KG1 (cell line): ENCODE measurements around the gene SYT15.
"Not testable (repeated sequence)": the region's sequence is repeated elsewhere in the genome, so short reads cannot be mapped to it uniquely, and the experiment has no call there.

Source experiments
- DNase-seq: peaks from one replicate; lab custom pipeline; 2025; lab: John Stamatoyannopoulos, UW

The SYT15 gene

DNA sequence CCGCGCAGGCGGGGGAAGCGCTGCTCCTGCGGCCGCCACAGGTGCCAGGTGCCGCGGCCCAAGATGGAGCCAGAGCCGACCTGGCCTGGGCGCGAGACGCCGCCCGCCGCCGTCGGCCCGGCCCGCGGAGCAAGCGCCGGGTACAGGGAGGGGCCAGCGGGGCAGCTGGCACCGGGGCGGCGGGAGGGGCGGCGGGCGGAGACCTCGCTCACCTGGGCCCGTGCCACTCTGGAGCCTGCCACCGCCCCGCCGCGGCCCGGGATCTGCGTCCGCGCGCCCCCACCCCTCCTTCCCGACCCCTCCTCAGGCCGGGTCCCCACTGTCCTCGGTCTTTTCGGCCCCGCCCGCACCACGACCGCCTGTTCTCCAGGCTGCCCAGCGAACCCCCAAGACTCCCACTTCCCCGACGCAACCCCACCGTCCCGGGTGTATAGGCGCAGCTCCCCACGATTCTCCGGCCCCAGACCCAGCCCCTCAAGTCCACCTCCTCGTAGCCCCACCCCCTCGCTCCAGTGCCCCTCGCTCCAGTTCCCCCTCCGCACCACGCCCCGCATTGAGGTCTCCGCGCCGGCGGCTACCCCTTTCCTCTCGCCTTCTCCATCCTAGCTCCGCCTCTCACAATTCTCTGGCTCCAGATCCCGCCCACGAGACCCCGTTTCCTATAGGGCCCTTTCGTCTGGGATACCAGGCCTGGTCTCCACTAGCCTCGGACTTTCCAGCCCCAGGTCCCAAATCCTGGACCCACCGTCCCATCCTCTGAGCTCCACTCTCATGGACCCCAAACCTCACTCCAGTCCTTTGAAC is 22.2 kb upstream of the SYT15 start, which contains the start of gene GPRIN2:
Gene GPRIN2 (minus strand): TSS at position 144 of the 804 bp plus-strand sequence. CDS start 5,922 bp downstream, outside the sequence.
- DNase-seq = no peak

DNA sequence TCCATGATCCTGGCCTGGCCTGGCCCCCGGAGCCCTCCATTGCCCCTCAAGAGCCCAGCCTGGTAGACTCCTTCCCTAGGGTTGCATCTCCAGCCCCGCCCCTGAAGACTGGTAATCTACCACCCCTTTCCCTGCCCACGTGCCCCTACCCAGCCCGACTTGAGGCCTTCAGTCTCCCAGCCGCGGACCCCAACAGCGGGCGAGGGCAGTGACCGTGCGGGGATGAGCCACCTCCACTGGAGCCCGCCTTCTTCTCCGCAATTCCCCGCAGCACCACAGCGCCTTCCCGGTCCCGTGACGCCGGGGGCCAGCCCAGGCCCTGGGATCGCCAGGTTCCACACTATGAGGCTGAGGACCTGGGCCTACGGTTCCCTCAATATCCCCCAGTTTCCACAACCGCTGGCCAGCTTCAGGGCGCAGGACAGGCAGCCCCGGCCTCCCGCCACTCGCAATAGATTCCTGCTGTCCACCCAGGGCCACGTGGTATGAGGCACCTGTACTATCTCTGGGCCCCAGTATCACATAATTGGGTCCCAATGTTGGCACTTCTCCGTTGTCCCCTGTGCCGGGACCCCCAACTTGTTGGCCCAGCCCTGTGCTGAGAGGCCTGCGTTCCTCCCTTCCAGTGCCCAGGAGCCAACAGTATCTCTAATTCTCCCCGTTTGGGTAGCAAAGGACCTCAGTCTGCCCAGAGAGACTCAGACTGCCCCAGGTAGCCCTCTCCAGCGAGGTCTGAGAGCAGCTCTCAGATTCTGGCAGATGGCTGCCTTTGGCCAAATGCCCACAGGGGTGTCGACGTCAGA is 21.4 kb upstream of the SYT15 start:
- no peak for DNase-seq

DNA sequence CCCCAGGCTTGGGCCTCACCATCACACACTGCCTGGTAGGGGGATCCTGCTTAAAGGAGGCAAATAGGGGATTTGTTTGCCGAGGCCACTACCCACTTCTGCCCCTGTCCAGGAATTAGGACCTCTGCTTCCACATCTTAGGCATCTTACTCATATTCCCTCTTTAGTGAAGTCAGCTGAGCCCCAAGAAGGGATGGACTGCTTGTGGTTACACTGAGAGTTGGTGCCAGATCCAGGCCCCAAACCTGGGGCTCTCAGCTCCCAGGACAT is 20.9 kb upstream of the SYT15 start:
- no peak for DNase-seq

DNA sequence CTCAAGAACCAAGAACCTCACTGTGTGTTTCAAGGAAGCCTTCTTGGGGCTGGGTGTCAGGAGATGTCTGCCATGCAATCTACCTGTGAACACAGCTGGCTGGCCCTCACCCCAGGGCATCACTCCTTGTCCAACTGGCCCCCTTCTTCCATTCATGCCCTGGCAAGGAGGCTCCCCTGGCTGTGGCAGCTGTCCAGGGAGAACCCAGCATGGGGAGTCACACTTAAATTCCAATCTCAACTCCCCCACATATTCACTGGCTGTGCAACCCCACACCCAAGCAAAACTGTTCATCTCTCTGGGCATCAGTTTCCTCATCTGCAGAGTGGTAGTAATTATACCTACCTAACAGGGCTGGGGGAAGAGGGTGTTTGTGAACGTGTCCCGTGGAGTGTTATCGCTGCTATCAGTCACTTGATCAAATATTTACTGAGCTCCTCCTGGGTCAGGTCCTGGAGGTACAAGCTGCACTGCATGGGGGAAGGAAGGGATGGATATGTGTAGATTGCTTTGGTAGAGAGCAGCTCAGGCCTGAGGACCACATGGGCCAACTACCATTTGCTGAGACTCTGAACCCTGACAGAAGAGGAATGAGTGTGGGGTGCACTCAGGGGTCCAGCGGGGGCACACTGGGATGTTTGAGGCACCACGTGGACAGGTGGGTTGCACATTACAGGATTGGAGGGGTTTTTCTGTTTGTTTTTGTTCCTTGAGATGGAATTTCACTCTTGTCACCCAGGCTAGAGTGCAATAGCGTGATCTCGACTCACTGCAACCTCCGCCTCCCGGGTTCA is 20.3 kb upstream of the SYT15 start:
- no peak for DNase-seq

DNA sequence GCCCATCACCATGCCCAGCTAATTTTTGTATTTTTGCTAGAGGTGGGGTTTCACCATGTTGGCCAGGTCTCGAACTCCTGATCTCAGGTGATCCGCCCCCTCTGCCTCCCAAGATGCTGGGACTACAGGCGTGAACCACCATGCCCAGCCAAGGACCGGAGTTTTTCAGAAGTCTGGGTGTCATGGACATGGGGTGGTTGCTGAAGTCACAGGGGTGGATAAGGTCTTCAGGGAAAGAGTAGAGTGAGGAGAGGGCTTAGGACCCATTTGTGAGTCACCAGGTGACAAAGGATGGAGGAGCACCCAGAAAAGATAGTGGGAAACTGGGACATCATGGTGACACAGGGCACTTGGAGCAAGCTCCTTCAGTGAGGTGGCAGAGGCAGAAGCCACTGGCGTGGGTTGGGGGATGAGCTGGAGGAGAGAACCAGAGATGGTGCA is 19.7 kb upstream of the SYT15 start:
- DNase-seq = no peak

DNA sequence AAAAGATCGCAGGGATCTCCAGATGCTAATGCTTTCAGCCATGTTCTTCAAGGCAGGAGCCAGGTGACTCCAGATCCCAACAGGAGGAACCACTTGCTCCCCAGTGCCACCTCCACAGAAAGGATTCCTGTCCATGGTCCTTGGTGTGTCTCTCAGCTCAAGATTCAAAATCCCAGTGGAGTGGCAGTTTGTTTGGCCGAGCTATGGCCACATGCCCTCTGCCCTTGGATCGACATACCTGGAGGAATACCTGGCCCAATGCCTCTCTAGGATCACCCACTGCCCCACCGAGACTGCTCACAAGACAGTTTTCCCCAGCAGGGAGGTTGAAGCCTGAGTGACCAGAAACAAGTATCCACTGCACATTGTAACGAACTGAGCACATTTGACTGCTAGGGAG is 18.5 kb upstream of the SYT15 start:
- no peak for DNase-seq

DNA sequence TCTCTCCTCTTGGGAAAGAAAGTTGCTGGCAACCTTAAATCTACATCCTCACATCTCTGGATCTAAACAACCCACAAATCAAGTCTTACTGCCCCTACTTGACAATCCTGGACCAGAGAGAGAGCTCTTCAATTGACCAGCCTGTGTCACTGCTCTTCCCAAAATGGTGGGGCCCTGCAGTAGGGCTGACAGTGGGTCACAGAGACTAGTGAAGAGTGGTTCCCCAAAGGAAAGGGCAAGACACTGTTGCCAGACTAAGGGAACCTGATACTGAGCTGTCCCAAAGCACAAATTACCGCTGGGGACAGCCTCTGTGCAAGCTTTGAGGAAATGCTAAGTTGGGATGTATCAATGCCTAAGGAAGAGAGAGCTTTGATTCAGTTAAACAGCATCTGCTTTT is 18.0 kb upstream of the SYT15 start:
- DNase-seq = no peak

DNA sequence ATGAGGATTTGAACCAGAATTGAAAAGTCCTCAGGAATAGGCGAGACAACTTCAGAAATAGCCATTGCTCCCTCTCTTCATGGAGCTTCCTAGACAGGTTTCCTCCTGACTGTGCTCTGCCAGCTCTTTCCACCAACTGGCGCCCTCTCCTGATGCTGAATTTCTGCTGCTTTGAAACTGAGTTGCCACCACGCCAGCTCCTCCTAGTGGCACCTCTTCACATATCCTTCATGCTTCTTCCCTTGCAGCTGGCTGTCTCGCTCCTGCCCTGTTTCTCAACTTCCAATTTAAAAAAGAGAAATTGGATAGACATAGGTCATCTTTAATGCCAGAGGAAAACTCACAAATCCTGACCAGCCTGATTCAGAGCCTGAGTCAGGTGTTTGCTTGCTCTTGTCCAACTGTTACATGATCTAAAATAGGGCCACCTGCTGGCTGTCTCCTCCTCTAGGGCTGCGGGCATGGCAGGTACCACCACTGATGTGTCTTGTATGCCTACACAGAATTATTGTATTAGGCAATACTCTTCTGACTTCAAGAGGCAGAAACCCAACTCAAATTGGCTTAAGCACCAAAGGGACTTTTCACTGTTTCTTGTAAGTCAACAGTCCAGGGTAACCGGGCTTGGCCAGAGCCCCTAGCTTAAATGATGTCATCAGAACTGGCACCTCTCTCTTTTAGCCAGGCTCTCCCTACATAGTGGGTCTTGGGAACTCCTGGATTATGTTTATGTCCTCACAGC is 13.2 kb upstream of the SYT15 start:
- not testable (repeated sequence) for DNase-seq

DNA sequence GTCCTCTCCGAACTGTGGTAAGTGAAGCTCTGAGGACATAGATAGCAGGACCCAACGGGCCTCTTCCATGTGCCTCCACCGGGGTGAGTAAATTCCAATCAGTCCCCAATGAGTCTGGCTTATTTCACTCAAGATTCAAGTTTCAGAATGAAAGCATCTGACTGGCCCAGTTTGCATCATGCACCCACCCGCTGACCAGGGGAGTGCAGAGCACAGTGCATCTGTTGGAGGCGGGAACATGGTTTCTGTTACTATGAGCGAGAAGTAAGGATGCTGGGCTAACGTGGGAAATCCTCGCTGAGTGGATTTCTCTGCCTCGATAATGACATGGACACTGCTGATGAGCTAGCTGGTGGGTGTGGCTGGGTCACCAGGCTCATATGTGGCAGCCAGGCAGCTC is 11.8 kb upstream of the SYT15 start:
- not testable (repeated sequence) for DNase-seq

DNA sequence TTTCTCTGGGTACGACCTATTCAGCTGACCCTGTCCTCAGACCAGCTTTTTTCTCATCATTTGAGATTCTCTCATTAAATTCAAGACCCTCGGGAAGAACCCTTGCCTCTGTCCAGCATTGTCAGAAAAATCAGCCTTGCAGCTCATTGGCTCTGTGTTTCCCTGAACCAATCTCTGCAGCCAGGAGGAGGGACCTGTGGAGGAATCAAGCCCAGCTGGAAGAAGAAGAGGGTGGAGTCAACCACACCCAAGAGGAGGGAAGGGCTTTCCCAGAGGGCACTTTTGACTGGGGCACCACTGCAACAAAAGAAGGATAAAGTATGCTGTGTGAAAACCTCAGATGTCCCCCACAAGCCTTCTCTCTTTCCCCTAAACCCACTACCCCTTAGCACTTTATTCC is 8.3 kb upstream of the SYT15 start:
- DNase-seq = not testable (repeated sequence)

DNA sequence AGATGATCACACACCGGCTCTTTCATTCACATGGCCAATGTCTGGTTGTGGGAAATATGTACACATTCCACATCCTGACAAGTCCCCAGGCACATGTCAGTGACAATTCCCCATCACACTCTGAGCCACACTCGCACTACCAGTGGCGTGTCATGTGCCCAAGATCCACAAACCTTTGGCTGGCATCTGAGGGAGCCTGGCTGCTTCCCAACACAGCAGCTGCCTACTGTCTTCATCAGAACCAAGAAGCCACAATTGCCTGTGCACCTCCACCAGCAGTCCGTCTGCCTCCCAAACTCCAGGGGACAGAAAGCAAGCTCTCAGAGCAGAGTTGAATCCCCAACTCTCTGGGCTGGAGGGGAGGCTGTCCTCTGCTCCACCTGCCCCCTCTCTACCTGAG is 6.2 kb upstream of the SYT15 start:
- not testable (repeated sequence) for DNase-seq

DNA sequence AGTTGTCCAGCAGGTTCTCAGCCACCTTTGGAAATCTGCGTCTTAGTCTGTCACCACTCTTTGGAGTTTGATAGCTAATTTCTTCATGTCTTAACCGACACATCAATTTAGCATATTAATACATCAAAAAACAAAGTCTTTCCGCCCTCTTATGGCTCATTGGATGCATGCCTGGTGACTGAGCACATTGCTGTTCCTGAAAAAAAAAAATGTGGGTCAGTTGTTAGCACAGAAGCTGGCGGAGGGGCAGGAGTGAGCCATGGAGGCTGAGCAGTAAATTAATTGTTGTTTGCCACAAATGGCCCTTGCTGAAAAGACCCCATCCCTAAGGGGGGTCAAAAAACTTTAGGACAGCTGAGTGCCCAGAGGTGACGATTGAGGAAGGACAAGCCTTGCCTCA is 5.6 kb upstream of the SYT15 start:
- DNase-seq = not testable (repeated sequence)

DNA sequence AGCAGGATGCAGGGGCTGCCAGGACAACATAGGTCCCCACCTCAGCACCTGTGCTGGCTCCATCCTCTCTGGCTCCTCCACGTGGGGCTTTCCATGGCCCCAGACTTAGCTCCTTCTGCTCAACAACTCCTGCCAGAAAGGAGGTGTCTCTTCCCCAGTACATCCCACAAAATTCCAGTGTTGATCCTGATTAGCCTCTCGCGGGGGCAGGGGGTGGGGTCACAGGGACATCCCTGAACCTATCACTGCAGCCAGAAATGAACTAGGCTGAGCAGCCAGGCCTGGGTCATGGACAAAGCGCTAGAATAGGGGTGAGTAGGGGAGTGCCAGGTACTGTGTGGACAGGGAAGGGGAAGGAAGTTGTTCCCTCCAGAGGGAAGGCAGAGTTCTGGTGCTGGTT is 5.0 kb upstream of the SYT15 start:
- not testable (repeated sequence) for DNase-seq

DNA sequence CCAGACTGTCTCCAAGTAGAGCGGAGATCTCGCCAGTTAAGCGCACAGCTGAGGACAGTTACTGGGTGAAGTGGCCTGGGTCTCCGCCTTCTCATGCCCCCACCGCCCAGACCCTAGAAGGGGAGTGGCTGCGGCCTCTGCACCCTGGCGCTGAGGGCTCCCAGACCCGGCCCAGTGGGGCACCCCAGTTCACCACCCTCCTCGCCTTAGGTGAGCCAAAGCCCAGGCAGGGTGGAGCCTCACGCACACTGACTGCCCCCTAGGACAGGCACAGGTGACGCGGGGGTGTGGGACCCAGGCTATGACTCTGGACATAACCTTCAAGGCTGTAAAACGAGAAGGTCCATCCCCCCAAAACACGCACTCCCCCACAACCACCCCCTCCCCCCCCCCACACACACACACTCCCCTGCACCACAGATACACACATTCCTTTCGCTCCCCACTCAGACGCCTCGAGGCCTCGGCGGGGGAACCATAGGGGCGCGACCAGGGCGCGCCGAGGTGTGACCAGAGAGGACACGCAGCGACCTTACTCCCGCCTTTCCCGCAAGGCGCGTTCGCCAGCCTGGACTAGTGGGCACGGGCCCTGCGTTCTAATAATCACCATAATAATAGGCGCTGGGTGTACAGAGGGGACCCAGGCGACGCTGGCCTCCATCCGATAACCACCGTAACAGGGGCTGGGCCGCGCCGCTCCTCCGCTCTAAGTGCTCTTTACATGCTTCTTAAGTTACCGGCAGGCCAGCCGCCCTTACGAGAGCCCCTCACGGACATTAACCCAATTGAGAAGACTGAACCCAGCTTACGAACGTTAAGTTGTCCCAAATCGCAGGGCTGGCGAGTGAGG is 1.1 kb upstream of the SYT15 start:
- not testable (repeated sequence) for DNase-seq

DNA sequence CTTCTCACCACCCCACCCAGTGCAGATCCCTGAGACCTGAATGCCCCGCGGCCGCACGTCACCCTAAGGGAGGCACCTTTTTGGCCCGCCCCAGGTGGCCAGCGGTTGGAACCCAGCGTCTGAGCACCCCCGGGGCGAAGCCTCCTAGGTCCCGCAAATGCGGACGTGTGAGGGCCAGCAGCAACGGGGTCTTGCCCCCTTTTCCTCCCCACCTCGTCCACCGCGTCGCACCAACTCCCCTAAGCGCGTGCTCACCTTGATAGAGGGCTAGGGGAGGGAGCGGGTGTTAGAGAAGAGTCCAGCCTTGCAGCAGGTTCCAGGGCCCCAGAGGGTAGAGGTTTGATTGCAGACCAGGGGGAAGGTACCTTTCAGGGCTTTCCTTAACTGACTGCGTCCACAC is 450 bp downstream of the SYT15 start:
- not testable (repeated sequence) for DNase-seq

DNA sequence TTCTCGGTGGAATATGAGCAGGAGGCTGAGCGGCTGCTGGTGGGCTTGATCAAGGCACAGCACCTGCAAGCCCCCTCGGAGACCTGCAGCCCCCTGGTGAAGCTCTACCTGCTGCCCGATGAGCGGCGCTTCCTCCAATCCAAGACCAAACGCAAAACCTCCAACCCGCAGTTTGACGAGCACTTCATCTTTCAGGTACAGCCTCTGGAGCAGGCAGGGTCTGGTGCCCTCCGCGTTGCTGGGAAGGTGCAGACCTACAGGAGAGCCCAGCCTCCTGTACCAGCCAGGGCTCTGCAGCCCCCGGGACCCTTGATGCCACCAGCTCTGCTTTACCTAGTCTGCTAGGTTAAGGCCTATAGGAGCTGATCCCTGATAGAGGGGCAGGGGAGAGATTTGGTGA is 3.1 kb downstream of the SYT15 start:
- not testable (repeated sequence) for DNase-seq

DNA sequence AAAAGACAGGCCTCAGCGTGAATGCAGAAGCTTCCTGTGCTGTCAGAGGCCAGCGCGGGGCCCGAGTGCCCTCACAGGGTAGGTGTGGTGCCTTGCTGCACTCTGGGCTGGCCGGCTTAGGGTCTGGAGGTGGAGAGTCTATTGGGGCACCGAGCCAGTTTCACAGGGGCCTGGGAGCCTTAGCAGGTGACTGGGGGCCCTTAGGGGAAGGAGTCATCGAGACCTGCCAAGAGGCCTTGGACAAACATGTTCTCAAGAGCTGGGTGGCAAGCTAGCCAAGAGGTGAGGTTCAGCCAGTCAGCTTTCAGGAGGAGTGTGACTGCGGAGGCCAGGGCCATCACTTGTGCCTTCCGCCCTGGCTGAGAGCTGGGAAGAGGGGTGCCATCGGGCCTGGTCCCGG is 3.6 kb downstream of the SYT15 start:
- DNase-seq = not testable (repeated sequence)

DNA sequence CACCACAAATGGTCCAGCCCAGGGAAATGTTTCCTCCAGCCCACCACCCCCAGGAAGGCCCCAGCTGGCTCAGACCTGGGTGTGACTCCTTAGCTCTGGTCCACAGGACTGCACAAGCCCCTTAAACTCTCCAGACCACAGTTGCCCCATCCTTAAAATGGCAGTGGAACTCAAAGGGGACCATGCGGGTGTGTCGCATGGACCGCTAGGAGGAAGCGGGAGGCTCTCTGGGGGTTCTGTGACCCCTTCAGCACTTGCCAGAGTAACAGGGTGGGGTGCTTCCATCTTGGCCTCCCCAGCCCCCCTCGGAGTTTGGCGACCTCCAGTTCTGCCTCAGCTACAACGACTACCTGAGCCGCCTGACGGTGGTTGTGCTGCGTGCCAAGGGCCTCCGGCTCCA is 5.3 kb downstream of the SYT15 start:
- DNase-seq = not testable (repeated sequence)

DNA sequence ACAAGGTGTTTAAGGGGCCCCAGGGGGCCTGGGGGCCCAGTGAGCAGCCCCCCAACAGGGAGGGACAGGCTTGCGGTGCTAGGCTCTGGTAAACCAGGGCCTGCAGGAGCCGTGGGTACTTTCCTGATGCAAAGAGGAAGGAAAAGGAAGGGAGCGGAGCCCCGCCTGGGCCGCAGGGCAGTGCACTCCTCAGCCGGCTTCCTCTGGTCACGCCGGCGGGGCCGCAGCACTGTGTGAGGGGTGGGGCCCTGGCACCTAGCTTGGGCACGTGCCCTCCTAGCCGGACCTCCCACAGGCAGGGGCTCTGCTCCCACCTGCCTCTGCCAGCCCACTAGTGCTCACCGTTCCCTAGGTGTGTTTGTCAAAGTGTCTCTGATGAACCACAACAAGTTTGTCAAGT is 6.3 kb downstream of the SYT15 start:
- not testable (repeated sequence) for DNase-seq

DNA sequence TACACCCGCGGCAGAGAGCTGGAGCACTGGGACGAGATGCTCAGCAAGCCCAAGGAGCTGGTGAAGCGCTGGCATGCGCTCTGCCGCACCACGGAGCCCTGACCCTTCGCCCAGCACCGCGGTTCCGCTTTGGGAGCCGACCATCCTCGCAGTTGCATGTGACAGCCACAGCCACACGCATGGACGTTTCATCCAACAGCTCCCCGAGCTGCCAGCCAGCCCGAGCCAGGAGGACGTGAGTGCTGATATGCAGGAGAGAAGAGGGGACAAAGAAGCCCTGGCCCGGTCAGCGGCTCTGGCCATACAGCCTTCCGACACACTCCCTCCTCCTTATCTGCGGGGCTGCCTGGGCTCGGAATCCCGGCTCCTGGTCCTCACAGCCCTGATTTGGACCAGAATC is 8.6 kb downstream of the SYT15 start:
- not testable (repeated sequence) for DNase-seq

DNA sequence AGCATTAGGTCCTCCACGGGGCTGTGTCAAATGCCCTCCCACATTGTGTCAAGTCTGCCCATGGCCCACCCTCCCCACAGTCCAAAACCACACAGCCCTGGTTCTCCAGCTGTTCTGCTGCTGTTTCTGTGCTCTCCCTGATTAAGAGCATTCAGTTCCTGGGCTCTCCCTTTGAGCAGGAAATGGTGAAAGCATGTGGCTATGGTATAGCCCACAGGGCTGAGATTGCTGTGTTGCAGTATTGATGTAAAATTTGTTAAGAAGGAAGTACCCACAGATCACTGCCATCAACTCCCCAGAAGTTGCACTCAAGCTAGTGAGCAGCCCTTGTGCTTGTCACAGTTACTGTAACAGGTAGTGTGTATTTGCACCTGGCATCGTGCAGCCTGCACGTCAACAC is 9.3 kb downstream of the SYT15 start:
- not testable (repeated sequence) for DNase-seq
